GM19025 (cell line): ENCODE measurements around the gene UBE2U.

ENCODE experiments used
- ATAC-seq: cut with Tn5 transposase; IDR thresholded peaks from one replicate; pipeline ENCODE4 v1.9.1; 2021; ENCODE audit warnings: mild to moderate bottlenecking, low read depth, moderate library complexity; ENCODE audit not compliant: unreplicated experiment

UBE2U gene

DNA sequence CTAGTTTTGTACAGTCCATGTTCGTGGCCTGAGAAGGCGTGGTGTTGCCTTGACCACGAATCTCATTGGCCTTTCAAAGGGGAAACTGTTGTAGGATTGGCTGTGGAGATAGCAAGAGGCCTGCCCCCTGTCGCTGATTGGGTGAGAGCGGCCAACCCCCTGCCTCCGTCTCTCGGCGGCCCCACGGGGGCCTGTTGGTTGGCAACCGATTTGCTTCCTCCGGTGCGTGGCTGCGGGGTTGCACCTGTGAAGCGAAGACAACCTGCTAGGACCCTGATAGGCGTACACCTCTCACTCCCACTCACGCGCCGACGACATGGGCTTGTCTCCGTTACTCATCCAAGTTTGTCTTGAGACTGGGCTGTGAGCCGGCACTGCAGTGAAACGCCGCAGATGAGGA, at the start of gene UBE2U:
Gene UBE2U, plus strand, starts transcription at position 204 of the 400 bp plus-strand sequence. CDS start 428 bp downstream, outside the sequence.
- ATAC-seq, result no peak

- no peak for ATAC-seq
Measured at GRCh38 chr1:64155278-64155677, 48.1 kb upstream of the UBE2U start.

DNA sequence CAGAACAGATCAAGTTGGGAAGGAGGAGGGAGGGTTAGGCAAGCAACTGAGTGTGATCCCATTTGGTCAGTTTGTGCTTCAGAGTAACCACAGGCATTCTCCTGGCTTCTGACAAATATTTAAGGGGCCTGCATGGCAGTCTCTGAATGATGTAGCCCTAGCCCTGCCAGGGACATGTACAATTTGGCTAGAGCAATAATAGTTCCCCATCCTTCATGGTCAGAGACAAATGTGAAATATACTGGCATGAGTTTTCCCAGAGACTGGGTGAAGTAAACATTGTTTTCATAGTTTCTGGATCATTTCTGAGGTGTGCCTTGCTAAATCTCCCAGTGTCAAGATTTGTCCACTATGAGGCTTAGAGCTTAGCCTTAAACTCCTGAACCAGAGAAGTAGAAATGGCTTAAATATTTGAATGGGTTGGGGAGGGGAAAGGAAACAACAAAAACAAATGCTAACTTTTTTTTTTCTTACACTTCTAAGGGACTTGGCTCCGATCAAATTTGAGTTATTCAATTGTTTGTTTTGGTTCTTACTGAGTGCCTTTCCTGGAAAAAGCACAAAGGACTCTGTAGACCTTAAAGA, 42.0 kb upstream of the UBE2U start:
- ATAC-seq, result no peak

DNA sequence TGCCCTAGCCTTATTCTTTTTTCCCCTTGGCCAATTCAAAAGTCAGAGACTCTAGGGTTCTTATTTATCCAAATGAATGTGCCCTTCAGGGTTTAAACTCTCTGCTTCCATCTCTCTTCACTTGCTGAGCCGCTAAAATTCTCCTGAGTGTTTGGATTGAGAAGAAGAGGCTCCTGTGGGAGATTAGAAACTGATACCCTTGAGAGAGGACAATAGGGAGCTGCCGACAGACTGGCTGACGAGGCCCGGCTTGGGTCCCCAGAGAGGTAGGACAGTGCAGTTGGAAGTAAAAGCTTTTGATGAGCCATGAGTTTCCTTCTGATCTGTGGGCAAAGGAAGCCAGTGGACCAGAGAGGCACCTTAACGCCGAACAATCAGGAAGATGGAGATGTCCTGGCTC, 41.3 kb upstream of the UBE2U start:
- ATAC-seq, result no peak

DNA sequence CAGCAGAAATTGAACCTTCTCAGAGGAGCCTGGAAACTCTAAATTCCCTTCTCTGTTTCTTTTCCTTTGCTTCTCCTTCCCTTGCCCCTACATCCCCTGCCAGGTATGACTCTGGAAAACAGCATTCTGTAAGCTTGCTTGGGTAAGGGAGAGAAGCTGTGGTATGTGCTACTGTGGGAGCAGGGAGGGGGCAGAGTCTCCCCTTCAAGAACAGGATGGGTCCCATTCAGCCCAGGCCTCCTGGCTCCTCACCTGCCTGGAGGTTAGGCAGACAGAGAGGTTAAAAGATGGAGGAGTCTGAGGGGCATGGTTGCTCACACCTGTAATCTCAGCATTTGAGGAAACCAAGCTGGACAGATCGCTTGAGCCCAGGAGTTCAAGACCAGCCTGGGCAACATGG, 40.6 kb upstream of the UBE2U start:
- ATAC-seq, result no peak

DNA sequence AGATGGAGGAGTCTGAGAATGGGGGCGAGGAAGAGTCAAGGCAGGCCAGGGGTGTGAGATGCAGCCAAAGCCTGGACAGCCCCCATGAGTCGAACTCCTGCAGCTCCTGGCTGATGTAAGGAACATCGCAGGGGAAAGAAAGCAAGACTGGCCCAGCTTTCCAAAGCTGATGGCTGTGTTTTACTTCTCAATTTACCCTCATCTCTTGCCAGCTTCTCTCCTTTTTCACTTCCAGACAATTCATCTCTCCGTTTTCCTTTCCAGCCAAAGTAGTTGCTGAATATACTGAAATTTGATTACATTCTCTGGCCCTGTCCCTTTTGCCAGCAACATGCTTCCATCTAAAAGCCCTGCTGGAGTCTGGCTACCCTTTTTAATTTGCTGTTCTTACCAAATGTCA, 40.0 kb upstream of the UBE2U start:
- no peak for ATAC-seq

DNA sequence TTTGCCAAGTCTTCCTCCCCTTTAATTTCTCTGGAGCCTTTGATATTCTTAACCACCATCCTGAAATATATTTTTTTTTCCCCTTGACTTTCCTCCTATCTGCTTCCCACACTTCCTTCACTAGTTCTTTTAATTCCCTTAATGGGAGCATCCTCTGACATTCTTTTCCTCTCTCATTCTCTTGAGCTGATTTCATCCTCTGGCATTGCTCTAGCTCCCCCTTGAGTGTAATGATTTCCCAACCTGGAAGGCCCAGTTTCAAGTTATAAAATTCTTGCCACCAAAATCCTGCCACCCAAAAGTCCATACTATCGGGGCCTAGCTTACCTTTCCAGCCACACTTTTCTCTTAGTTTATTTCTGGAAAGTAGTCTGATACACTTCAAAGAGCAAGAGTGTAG, 39.5 kb upstream of the UBE2U start:
- ATAC-seq, result no peak

GRCh38 chr1:64166629-64167028, 36.8 kb upstream of the UBE2U start:
- no peak for ATAC-seq

DNA sequence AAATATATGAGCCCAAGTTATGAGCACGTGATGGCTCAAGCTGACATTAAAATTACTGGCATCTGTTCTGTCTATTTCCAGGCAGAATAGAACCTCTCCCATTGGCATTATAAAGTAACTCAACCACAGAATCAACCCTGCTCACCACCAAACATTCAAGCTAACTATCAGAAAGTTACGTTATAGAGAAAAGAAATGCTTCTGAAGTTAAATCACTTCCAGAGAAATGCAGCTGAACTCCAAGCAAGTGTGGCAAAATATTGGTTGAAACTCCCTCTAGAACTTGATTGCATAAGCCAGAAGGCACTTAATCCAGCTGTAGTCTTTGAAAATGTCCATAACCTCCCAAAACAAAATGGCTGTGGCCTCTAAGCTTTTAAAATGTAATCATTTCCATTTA, 36.2 kb upstream of the UBE2U start:
- ATAC-seq, result no peak

- no peak for ATAC-seq
Measured at GRCh38 chr1:64171246-64171645, 32.2 kb upstream of the UBE2U start.

DNA sequence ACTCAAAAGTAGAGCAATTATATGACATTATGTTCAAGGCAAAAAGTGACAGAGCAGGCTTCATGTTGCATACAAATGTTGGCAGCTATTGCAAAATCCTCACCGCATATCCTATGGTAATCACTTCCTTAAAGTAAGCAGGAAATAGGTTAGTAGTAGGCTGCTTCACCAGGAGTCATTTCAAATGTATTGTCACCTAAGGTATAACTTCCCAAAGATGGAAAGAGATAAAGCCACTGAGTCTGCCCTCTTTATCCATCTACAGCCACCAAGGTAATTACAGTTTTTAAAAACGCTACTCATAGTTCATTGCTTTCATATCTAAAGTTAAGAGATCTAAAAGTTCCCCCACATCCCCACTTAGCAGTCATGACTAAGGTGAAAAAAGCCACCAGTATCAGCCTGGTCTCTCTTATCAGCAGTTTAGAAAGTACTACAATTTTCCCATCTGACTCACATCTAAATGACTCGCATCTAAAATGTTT, 31.6 kb upstream of the UBE2U start:
- peak; percentile 57 for ATAC-seq

DNA sequence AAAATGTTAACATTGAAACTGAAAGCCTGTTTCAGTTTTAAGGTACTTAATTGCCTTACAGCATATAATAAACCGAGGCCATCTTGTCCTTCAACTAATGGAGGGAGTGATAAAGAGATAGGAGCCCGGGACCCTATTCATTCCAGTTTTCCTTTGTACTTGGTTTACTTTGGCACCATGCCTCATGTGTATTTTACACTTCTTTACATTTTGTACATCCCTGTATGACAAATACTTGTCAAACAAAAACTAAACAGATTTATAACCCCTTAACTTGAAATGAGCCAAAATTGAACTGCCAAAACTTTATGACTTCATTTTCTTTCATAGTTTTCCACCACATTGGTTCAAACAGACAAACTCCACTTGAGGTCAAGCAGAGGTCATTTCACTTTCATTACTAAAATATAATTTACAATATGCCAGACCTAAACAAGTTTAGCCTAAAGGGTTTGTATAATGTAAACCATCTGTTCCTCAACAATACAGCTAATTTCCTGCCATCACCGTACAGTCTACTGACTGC, 30.9 kb upstream of the UBE2U start:
- no peak for ATAC-seq

GRCh38 chr1:64173336-64173940, 30.0 kb upstream of the UBE2U start:
- no peak for ATAC-seq

- ATAC-seq, result no peak
Measured at GRCh38 chr1:64175639-64176038, 27.8 kb upstream of the UBE2U start.

DNA sequence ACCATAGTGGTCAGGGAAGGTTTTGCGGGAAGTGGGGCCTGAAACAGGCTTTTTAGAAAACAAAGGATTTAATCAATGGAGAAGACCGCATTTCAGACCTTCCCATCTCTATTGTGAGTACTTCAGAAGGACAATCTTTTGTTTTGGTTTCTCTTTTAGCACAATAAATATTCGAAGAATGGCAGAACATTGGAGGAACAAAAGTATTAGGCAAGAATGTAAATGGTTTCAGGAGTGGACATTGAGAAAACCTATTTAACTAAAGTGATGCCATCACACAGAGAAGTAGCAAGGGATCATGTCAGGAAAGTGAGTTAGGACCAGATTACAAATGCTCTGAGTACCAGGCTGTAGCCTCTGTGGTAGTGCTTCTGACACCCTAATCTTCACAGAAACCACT, 26.8 kb upstream of the UBE2U start:
- ATAC-seq, result no peak

DNA sequence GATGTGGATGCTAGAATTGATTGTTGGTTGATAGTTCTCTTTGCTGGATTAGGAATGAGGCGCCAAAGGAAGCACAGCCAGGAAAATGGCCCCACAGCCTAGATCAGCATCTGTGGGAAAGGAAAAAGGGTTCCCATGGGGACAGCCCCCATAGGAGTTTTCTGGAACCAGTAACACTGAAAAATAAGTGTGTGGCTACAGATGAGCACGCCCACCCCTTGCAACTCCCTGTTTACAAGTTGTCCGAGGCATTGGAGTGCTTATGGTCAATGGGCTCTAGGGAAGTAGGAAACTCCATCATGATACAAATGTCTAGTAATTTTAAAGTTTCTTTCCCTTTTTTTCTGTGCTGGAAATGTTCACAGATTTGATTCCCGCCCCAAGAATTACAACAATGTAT, 23.8 kb upstream of the UBE2U start:
- no peak for ATAC-seq

DNA sequence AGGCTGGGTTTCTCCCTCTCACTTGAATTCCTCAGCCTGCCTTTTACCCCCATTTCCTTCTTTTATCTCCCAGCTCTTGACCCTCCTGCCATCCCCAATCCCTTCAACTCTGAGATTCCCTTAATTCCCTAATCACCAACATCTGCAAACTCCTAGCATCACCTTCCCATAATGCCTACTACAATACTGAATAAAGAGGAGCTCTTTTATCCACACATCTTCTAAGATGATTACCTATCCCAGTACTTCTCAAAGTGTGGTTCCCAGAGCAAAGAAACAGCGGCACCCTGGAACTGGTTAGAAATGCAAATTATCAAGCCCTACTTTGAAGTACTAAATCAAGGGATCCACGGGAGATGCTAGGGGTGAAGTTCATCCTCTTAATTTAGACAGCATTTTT, 21.2 kb upstream of the UBE2U start:
- ATAC-seq, result no peak

- ATAC-seq, result no peak
Measured at GRCh38 chr1:64183395-64184002, 19.9 kb upstream of the UBE2U start.

DNA sequence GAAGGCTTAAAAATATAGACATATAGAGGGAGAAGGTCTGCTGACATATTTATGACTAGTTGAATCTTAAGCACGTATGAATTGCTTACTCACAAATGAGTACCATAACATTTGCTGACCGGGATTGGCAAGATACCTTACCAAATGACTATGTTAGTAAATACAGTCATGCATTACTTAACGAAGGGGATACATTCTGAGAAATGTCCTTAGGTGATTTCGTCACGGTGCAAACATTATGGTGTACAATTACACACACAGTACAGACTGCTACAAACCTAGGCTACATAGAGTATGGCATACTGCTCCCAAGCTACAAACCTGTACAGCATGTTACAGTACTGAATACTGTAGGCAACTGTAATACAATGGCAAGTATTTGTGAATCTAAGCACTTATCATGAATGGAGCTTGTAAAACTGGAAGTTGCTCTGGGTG, 19.4 kb upstream of the UBE2U start:
- no peak for ATAC-seq

- no peak for ATAC-seq
Measured at GRCh38 chr1:64186138-64186897, 17.1 kb upstream of the UBE2U start.

GRCh38 chr1:64186898-64187280, 16.5 kb upstream of the UBE2U start:
- no peak for ATAC-seq
